Gastroesophageal sphincter (tissue), 3 donors: ENCODE results near the gene MRPS10.
"Not testable (repeated sequence)": the region's sequence is repeated elsewhere in the genome, so short reads cannot be mapped to it uniquely, and the experiment has no call there.

Experiments used
- CTCF ChIP-seq, 4 experiments: fragments of 200-600 bp in 2 of 4; fragments of 450-650 bp in 2 of 4; sonication (generic) in 1 of 4; IDR thresholded peaks; one replicate each; pipeline ENCODE4 v1.5.1; 2017 to 2019; ENCODE audit warnings: antibody characterized with exemption in 4 of 4, mild to moderate bottlenecking in 2 of 4, moderate library complexity in 2 of 4
- EP300 ChIP-seq: sonication (generic); formaldehyde crosslinking; IDR thresholded peaks from one replicate; pipeline ENCODE4 v1.6.1; 2017; ENCODE audit warnings: antibody characterized with exemption, mild to moderate bottlenecking
- POLR2A ChIP-seq, 2 donors: fragments of 450-650 bp; IDR thresholded peaks; one replicate each; pipeline ENCODE4 v1.6.1; 2017; ENCODE audit warnings: antibody characterized with exemption in 2 of 2, mild to moderate bottlenecking in 2 of 2, moderate library complexity in 1 of 2

GRCh38 chr6:42202131-42202915 lies 15.3 kb downstream of the MRPS10 start:
- TF ChIP-seq CTCF (IDR thresholded peaks at IDR 0.05); EP300; POLR2A (IDR thresholded peaks at IDR 0.05): not testable (repeated sequence)
